ENCODE measurements around the gene CIITA.

CIITA gene

DNA sequence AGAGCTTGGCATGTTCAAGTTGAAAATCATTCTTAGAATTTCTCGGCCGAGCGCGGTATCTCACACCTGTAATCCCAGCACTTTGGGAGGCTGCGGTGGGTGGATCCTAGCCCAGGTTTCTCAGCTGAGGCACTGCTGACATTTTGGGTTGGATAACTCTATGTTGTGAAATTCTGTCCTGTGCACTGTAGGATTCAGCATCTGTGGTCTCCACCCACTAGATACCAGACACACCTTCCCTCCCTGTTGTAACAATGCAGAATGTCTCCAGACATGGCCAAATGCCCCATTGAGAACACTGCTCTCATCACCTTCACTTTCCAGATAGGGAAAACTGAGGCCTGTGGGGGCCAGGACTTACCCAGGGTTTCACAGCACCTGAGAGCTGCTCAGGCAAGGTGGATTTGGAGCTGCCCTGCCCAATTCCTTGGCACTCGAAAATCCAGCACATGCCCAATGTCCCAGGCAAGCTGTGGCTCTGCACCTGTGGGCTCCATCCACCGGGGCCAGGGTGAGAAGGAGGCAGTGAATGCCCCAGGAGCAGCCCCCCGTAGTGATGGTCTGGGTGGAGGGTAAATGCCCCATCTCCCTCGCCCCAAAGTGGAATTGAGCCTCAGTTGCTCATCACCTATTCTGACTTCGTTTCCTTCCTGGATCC, 38.3 kb upstream of the CIITA start:
- Histone ChIP-seq H3K27ac (replicated peaks) (no peak overlapping the region), H3K4me3 (replicated peaks; ENCODE audit: insufficient read depth, low read length) (no peak overlapping the region), H3K27me3 (ENCODE audit: insufficient read depth, poor library complexity, severe bottlenecking) (no peaks in the 10 kb centered on the region)
- TF ChIP-seq, protein P1, sequence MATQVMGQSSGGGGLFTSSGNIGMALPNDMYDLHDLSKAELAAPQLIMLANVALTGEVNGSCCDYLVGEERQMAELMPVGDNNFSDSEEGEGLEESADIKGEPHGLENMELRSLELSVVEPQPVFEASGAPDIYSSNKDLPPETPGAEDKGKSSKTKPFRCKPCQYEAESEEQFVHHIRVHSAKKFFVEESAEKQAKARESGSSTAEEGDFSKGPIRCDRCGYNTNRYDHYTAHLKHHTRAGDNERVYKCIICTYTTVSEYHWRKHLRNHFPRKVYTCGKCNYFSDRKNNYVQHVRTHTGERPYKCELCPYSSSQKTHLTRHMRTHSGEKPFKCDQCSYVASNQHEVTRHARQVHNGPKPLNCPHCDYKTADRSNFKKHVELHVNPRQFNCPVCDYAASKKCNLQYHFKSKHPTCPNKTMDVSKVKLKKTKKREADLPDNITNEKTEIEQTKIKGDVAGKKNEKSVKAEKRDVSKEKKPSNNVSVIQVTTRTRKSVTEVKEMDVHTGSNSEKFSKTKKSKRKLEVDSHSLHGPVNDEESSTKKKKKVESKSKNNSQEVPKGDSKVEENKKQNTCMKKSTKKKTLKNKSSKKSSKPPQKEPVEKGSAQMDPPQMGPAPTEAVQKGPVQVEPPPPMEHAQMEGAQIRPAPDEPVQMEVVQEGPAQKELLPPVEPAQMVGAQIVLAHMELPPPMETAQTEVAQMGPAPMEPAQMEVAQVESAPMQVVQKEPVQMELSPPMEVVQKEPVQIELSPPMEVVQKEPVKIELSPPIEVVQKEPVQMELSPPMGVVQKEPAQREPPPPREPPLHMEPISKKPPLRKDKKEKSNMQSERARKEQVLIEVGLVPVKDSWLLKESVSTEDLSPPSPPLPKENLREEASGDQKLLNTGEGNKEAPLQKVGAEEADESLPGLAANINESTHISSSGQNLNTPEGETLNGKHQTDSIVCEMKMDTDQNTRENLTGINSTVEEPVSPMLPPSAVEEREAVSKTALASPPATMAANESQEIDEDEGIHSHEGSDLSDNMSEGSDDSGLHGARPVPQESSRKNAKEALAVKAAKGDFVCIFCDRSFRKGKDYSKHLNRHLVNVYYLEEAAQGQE (IDR thresholded peaks at IDR 0.05; ENCODE audit: insufficient replicate concordance, low read depth), result no peak
- TF ChIP-seq, protein P2, sequence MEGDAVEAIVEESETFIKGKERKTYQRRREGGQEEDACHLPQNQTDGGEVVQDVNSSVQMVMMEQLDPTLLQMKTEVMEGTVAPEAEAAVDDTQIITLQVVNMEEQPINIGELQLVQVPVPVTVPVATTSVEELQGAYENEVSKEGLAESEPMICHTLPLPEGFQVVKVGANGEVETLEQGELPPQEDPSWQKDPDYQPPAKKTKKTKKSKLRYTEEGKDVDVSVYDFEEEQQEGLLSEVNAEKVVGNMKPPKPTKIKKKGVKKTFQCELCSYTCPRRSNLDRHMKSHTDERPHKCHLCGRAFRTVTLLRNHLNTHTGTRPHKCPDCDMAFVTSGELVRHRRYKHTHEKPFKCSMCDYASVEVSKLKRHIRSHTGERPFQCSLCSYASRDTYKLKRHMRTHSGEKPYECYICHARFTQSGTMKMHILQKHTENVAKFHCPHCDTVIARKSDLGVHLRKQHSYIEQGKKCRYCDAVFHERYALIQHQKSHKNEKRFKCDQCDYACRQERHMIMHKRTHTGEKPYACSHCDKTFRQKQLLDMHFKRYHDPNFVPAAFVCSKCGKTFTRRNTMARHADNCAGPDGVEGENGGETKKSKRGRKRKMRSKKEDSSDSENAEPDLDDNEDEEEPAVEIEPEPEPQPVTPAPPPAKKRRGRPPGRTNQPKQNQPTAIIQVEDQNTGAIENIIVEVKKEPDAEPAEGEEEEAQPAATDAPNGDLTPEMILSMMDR (IDR thresholded peaks at IDR 0.05; ENCODE audit: insufficient read depth, low read length), result no peak
- TF ChIP-seq GABPA (IDR thresholded peaks at IDR 0.05; ENCODE audit: low read depth) (no peak), POLR2AphosphoS5 (IDR thresholded peaks at IDR 0.05; ENCODE audit: low read depth) (no peak), SPI1 (IDR thresholded peaks at IDR 0.05; ENCODE audit: borderline replicate concordance, low read depth) (no peak)
- no peak for DNase-seq (ENCODE audit: low read depth in 1 of 2, low spot score in 1 of 2)

DNA sequence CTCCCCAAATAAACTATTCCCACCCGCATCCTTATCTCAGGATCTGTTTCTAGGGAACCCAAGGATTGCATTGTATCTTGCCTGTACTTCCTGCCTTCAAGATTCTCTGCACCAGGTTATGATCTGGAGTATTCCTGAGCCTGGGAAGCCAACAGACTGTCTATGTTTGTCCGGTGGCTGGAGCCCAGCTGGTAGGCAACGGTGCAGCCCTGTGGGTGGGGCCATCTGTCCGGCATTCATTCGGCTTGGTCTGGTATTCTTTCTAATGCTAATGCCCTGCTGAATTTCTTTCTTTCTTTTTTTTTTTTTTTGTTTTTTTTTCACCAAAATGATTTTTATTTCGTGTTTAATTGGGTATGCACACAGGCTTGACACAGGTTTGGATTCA, 37.7 kb upstream of the CIITA start:
- Histone ChIP-seq H3K4me3 (replicated peaks; ENCODE audit: insufficient read depth, low read length) (no peak overlapping the region), H3K27ac (replicated peaks) (no peak overlapping the region), H3K27me3 (ENCODE audit: insufficient read depth, poor library complexity, severe bottlenecking) (no peaks in the 10 kb centered on the region)
- DNase-seq (ENCODE audit: low read depth in 1 of 2, low spot score in 1 of 2), result no peak
- no peak for TF ChIP-seq SPI1 (IDR thresholded peaks at IDR 0.05; ENCODE audit: borderline replicate concordance, low read depth)
- TF ChIP-seq, protein P1 (IDR thresholded peaks at IDR 0.05; ENCODE audit: insufficient replicate concordance, low read depth), result no peak
- no peak for TF ChIP-seq GABPA (IDR thresholded peaks at IDR 0.05; ENCODE audit: low read depth)
- no peak for TF ChIP-seq POLR2AphosphoS5 (IDR thresholded peaks at IDR 0.05; ENCODE audit: low read depth)
- TF ChIP-seq, protein P2 (IDR thresholded peaks at IDR 0.05; ENCODE audit: insufficient read depth, low read length), result no peak

DNA sequence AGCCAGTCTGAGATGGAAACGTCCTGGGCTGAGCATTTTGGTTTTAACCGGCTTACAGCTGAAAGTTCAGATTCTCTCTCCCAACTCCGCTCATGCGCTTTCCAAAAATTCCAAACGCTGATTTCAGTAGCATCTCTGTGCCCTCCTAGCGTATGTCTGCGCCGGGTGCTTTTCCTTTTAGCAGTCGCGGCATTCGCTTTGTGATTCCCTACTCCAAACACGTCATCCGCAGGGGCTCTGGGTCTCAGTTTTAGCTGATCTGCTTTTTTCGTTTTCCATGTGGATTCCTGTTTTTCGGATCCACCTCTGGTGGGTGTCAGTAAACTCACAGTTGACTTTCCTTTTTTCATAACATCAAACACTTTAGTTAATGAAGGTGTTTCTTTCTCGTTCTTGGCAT, 36.3 kb upstream of the CIITA start:
- H3K27me3 ChIP-seq (ENCODE audit: insufficient read depth, poor library complexity, severe bottlenecking), result no peaks in the 10 kb centered on the region
- DNase-seq (ENCODE audit: low read depth in 1 of 2, low spot score in 1 of 2), result no peak
- no peak overlapping the region for H3K4me3 ChIP-seq (replicated peaks; ENCODE audit: insufficient read depth, low read length)
- no peak overlapping the region for H3K27ac ChIP-seq (replicated peaks)
- no peak for TF ChIP-seq SPI1 (IDR thresholded peaks at IDR 0.05; ENCODE audit: borderline replicate concordance, low read depth)
- no peak for TF ChIP-seq POLR2AphosphoS5 (IDR thresholded peaks at IDR 0.05; ENCODE audit: low read depth)
- TF ChIP-seq, protein P2 (IDR thresholded peaks at IDR 0.05; ENCODE audit: insufficient read depth, low read length), result no peak
- no peak for TF ChIP-seq GABPA (IDR thresholded peaks at IDR 0.05; ENCODE audit: low read depth)
- TF ChIP-seq, protein P1 (IDR thresholded peaks at IDR 0.05; ENCODE audit: insufficient replicate concordance, low read depth), result no peak
